HG03159 (cell line): Measurements from ENCODE around the gene SUGCT.

ENCODE experiments used
- ATAC-seq: cut with Tn5 transposase; IDR thresholded peaks from one replicate; pipeline ENCODE4 v1.9.1; 2021; ENCODE audit warnings: mild to moderate bottlenecking, moderate library complexity; ENCODE audit not compliant: unreplicated experiment

Gene SUGCT

DNA sequence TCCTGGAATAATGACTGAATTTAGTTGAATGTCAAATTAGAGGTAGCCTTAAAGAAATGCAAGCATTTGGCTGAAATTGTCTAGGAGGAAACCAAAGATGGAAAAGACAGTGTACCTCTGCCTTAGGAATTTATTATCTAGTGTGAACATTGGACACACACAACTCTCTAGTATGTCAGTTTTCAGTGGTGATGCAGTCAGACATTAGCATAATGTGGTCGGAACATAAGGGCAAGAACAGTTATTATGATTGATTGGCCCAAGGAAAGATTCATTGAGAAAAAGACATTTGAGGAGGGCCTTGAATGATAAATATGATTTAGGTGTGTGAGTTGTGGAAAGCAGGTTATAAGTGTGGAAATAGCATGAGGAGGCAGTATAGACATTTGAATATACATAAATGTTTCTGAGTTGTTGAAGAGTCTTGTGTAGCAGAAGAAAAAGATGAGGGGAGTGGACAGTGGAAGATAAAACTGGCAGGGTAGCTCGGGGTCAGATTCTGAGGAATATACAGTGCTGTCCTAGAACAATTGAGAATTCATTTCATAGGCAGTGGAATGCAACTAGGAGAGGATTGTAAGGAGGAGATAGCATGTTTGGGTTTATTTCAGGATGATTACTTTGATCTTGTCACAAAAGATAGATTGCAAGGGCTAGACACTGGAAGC, 414.7 kb downstream of the SUGCT start:
- no peak for ATAC-seq

DNA sequence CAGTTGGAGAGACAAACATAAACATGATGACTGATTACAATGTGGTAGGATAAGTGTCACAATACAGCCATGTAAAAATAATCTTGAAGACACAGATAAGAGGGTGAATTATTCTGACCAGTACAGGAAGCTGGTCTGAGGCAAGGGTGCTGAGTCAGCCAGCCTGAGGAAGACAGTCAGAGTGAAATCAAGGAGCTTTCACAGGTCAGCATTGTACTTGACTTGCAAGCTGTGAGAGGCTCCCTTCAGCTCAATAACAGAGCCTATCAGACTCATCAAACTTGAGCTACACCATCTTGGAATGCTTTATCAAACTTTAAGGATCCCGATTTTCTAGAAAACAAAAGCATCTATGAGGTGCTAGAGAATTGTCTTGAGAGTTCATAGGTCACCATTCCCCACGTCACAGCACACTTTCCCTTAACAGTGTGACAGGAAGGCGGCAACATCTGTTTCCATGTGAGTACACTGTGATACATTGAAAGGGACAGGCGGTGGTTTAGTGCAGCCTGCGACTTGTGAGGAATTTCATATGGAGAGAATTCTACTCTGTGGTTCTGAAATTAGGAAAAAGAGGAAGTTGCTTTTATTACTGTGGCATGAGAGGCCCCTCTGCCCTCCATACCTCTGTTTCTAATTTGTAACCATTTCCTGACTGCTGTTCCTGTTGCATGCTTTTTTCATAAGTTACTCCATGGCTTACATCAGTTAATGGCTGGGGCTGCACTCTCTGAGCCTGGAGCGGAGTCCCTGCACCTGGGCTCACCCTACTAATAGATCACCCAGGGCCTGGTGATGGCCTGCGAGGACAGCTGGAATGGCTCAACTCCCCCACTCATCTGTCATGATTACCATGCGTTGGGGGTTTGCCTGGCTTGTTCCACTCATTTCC, 417.1 kb downstream of the SUGCT start:
- peak; percentile 70 for ATAC-seq

DNA sequence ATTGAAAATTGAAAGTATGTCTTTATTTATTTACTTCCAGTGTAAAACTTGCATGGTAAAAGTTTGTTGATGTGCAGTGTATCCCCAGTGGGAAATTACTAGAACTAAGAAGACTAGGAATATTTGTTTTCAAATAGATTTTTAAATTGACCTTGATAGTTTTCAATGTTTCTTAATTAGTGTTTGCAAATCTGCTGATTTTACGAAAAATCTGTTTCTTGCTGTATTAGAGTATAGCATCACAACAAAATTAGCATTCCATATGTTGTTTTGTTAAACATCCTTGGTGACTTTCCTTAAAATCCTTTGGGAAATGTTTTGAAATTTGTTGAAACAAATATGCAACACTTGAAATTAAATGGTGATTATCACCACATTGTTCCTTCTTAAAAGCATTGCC, 425.9 kb downstream of the SUGCT start:
- no peak for ATAC-seq

DNA sequence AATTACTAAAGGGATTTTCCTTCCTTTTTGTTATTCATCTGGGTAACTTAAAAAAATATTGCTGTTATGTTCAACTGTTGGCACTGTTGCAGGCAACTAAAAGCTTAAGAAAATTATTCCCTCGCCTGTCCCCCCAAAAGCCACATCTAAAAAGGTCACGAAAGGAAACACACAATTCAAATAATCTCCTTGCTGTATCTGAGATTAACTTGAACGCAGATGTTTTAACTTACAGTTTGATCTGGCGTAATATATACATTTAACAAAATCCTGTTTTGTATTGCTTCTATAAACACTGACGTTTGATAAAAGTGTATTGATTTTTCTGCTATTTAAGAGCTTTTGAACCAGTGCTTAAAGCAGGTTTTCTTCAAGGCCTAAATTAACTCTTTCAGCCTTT, 432.1 kb downstream of the SUGCT start:
- ATAC-seq, result no peak

DNA sequence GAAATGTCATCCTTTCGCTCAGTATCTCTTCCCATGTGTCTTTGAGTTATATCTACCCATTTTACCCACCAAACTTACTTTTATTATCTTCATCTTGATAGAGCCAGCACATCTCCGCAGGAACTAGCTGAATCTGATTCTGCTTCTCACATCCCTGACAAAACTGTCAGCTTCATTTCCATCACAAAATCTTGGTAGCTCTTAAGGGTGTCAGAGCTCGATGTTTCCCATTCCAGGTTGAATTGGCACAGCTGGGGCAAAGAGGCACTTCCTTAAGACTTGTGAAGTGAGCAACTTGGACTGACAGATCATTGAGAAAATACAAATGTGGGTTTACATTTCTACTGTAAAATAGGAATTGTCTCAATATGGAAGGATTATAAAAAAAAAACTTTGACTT, 434.5 kb downstream of the SUGCT start:
- ATAC-seq, result no peak

DNA sequence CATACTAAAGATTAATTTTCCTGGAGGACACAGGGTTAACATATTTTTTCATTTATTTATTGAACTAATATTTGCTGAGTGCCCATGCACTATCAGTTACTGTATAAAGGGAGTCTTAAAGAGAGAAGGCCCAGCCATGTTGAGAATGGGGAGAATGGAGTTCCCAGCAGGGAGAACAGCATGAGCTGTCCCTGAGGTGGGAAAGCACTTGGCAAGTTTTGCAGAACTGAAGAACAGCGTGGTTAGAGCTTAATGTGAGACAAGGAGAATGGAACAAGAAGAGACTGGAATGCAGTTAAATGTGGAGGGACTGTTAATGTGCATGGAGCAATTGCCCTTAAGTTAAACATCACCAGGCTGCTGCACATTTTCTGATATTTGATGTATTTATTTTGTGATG, 435.4 kb downstream of the SUGCT start:
- ATAC-seq, result no peak

DNA sequence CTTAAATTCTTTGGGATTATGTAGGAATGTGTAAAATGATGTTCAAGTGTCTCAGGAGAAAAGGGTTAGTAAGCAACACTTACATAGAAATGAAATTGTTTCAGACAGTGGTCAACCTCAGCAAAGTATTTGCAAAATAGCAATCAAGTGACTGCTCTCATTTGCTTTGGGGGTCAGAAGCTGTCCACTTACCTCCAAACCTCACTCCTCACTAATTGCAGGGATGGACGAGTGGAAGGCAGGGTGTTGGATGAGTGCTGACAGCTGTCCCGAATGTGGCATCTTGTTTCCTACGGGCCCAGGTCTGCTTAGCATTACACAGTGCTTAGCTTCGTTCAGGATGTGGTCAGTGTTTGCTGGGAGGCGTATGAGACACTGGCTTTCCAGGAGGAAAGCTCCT, 437.0 kb downstream of the SUGCT start:
- no peak for ATAC-seq

DNA sequence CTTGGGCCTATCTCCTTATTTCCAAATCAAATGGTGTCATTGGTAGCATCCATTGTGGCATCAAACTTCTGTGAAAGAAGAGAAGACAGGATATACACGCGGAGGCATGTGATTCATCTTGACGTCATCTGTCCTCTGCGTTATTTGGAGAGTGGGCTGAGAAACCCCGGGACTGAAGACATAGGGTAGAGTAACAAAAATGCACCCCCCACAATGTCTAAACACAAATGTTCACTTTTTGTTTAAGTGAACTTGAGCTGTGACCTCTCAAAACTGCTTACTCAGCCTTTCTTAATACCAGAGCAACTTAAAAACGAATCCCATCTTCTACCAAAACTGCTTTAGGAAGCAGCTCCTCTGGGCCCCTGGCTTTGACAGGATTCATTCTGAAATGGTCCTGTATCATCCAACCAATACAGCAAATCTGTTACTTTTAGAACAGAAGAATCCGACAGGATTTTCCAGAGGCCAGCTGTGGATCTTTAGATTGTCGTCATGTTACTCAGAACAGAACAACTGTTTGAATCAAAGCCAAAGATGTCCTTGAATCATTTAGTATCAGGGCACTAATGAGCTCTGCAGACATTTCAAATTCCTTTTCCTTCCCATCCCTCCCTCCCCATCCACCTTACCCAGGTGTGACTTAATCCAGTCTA, 438.1 kb downstream of the SUGCT start:
- no peak for ATAC-seq

DNA sequence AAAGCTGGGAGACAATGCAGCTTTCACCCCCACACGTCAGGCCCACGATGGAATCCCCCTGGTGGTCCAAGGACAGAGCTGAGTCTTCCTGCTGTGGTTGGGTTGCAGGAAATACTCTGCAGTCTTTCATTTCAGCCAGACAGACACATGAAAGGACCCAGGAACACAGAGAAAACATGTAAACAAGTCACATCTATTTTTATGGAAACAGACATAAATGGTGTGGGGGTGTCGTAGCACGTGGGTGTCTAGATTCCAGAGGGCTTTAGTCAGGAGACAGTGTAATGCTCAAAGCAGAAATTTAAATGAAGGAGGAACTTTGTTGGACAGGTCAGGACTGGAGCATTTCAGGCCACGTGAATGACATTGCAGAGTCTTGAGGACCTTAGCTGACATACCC, 444.6 kb downstream of the SUGCT start:
- ATAC-seq, result no peak

DNA sequence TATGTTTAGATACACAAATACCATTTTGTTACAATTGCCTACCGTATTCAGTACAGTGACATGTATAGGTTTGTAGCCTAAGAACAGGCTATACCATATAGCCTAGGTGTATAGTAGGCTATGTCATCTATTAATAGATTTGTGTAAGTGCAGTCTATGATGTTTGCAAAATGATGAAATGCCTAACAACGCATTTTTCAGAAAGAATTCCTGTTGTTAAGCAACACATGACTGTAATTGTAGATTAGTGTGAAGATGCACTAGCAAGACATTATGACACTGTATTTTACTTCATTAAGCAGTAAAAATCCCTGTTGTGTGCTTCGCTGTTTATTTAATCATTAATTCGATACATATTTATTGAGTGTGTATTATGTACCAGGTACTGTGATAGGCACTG, 446.0 kb downstream of the SUGCT start:
- no peak for ATAC-seq

DNA sequence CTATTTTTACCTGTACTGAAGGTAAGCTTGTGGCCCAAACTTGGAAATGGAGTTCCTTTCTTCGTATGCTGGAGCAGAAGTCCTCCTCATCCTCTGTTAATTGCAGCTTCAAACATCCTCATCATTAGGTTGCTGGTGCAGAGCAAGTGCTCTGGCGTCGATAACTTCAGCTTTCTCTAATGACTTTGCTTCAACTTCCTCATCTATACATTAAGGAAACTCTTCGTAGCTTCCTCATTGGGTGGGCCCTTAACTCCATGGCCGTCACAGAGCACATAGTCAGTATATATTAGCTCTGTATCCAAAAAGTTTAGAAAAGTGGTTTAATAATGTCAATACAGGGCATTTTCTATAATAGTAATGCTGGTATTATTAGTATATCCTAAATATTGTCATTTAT, 447.7 kb downstream of the SUGCT start:
- no peak for ATAC-seq

DNA sequence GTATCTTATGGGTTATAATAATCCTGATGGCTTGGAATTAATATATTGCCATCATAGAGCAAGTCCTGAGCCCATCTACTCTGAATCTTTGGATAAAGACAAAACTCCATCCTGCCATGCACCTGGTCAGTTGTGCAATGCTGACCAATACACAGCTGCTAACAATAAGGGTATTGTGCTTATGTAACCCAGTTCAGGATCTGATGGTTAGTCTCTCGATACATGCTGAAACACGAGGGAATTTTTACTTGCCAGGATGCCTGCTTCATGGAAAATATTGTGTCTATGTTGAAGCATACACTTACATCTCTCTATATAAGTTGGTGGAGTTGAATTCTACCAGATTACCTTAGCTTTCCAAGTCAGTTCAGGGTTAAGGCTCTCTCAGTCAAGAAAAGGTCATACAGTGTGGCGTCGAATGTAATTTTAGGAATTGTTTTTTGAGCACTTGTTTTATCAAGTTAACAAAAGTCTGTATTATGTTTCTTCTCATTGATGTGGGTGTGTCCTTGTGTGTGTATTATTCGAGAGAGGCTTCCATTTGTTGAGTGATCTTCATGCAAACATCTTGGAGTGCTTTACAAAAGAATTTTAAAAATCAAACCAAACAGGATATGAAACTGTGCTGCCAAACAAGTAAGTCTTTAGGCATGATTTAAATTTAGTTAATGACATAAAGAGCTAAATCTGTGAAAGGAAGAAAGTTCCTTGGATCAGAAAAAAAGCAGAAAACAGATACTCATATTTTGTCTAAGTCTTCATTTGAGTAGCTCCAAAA, 449.1 kb downstream of the SUGCT start:
- no peak for ATAC-seq

DNA sequence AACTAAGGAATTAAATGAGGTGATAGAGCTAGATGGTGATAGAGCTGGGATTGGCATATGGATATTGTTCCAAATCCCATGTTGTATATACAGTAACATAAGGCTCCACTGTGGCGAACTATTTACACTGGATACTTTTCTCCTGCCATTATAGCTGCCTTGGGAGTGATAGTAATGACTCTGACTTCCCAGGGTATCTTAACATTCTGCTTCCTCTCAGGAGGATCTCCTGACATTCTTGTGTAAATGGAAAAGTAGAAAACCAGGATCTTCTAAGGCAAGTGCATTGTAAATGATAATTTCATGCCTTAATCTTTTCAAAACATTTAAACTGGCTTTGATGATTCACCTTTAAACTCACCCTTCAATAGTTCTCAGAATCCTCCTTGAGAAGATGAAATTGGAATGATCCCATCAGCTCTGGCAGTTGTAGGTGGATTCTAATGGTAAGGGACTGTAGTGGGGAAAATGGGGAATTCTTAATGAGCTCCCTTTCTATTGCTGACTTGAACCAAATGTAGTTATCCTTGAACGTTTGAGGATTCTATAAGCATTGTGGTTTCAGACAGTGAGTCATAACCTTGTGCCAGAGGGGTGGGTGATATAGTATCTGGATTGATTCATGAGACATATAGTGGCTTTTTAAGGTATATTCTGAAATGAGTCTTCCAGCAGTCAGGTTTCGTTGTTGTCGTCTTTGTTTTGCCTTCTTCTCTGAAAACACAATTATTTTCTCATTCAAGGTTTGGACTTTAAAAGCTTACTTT, 450.0 kb downstream of the SUGCT start:
- ATAC-seq, result no peak

DNA sequence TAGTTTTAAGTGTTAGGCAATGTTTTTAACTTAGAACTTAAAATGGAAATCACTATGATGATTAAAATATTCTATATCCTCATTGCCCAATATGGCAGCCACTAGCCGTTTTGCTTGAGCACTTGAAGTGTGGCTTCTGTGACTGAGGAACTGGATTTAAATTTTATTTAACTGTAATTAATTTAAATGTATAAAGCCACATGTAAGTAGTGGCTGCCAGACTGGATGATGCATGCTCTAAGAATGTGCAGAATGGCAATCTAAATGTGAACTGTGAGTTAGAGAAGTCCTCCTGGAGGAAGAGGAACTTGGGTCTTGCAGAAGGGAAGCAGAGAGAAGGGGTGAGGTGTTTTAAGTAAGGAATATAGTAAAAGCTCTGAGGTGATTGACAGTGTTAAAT, 451.4 kb downstream of the SUGCT start:
- ATAC-seq, result no peak

DNA sequence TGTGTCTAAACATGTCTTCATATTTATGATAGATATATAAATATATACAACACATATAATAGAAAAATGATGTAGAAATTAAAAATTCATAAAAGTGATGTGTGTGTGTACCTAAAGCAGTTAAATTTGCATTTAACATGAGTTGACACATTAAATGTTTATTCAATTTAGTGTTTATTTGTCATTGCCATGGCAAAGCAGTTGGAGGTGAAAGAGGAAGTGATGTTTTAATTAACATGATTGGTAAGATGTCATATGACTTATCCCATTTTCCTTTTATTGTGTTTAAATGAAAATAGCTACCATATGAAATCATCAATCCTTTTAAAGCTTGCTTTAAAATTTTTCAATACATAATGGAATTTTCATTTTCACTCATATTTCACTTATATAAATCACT, 452.6 kb downstream of the SUGCT start:
- ATAC-seq, result no peak

DNA sequence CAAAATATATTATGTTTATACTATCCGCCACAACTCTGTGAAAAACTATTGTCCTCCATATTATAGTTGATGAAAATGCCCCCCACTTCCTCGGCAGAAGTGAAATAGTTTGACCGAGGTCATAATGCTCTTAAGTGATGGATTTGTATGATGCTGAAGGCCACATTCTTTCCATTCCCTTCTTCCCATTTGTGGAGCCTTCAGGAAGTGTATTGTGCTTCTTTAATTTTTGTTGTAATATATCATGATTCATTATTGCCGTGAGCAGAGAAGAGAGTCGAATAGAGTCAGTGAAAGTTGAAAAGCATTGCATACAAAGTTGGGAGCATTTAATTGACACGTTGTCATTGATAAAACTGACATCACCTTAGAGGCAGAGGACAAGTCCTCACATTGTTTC, 460.3 kb downstream of the SUGCT start:
- no peak for ATAC-seq

DNA sequence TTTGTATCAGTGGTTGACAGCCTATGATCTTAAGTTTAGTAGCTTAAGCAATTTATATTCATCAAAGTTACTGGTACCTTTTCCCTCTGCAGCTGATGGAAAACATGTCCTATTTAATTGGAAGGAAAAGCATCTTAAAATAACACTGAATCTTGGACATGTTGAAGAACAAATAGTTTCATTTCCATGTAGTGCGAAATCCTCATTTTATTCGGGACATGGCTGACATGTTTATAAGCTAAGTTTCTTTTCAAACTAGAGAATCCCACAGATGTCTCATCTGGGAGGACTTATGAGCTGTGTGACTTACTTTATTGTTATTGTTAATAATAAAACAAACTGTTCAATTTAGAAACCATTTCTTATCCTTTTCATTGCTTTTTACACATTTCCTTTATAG, 461.0 kb downstream of the SUGCT start:
- no peak for ATAC-seq

DNA sequence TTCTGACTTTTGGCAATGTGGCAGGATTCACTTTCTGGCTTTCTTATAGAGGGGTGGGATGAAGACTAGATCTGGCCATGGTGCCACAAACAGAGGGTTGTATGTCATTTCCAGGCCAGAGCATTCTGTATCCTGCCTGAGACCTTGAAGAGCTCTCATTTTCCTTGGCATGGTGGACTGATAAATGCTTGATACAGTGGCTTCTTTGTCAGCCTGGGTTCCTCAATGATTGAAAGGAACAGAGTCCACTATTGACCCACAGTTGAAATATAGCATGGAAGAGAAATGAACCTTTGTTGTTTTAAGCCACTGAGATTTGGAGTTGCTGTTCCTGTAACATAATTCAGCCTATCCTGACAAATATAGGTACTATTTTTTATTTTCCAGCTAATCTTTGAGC, 462.7 kb downstream of the SUGCT start:
- ATAC-seq, result no peak

DNA sequence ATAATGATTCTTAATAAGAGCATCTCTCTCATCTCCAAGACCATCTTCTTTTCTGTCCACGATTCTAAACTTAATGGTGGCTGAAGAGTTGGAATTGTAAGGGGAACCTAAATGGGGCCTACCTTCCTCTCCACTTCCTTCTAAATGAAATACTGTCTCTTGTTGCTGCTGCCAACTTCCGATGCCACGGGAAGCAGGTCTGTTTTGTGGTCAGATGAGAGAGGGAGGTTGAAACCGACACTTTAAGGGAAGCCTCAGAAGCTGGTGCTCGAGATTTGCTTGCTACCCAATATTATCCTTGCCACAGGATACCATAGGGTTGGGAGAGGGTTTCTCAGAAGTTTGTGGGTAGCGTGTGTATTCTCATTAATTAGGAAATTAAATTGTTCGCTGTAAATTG, 464.1 kb downstream of the SUGCT start:
- no peak for ATAC-seq

DNA sequence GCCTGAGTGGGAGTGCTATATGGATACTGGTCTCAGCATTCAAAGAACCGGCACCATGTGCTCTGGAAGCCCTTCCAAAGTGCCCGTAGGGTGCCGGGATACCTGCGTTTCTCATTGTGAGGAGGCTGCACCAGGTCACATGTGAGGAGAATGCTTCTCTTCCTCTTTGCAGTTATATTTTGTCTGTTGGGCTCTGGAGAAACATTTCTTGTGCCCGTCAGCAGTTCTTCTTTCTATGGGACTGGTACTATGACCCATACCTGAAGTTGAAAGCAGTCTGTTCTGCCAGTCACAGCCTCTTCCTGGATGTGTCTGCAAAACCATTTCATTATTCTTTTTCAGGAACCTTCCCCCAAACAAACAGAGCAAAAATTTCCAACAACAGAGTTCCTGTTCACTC, 465.0 kb downstream of the SUGCT start:
- ATAC-seq, result no peak
